Neural progenitor cell (in vitro differentiated cells): Measurements from ENCODE around the gene VAMP7. TPM values are rescaled to one million over a fixed set of nuclear protein-coding genes. Genes with fewer than 3 reads are reported as not detected.

ENCODE experiments used
- DNase-seq: peaks from one replicate; pipeline ENCODE4 v3.0.0-alpha.2; 2016; ENCODE audit warnings: low spot score
- H2AFZ ChIP-seq: fragments of 200-600 bp; sonication (generic); replicated peaks from 2 replicates; pipeline ENCODE4 v1.6.1; 2016; ENCODE audit warnings: antibody characterized with exemption
- H3F3A ChIP-seq: fragments of 200-600 bp; sonication (generic); 2 replicates; pipeline ENCODE4 v1.6.1; 2016; ENCODE audit warnings: antibody characterized with exemption, low read depth
- H3K27ac ChIP-seq: fragments of 200-600 bp; sonication (generic); 2 replicates; pipeline ENCODE4 v1.5.1; 2016; ENCODE audit warnings: mild to moderate bottlenecking
- H3K27me3 ChIP-seq: fragments of 200-600 bp; sonication (generic); 2 replicates; pipeline ENCODE4 v1.6.1; 2016; ENCODE audit warnings: mild to moderate bottlenecking, moderate library complexity
- H3K36me3 ChIP-seq: fragments of 200-600 bp; sonication (generic); 2 replicates; pipeline ENCODE4 v1.5.1; 2016
- H3K4me1 ChIP-seq: fragments of 200-600 bp; sonication (generic); 2 replicates; pipeline ENCODE4 v1.6.1; 2016; ENCODE audit warnings: mixed run types
- H3K4me2 ChIP-seq: fragments of 200-600 bp; sonication (generic); 2 replicates; pipeline ENCODE4 v1.6.1; 2016
- H3K4me3 ChIP-seq: fragments of 200-600 bp; sonication (generic); 2 replicates; pipeline ENCODE4 v1.5.1; 2016
- H3K79me2 ChIP-seq: fragments of 200-600 bp; sonication (generic); 2 replicates; pipeline ENCODE4 v1.6.1; 2016; ENCODE audit warnings: low read depth
- H3K9ac ChIP-seq: fragments of 200-600 bp; sonication (generic); 2 replicates; pipeline ENCODE4 v1.6.1; 2016
- H3K9me3 ChIP-seq: fragments of 200-600 bp; sonication (generic); 2 replicates; pipeline ENCODE4 v1.5.1; 2016; ENCODE audit warnings: low read depth
- H4K20me1 ChIP-seq: fragments of 200-600 bp; sonication (generic); 2 replicates; pipeline ENCODE4 v1.6.1; 2016; ENCODE audit warnings: low read depth
- H3K27ac Mint-ChIP-seq: 3 replicates; pipeline ENCODE4 v1.8.0; 2021; ENCODE audit warnings: mixed read lengths
- H3K27me3 Mint-ChIP-seq: 2 replicates; pipeline ENCODE4 v1.8.0; 2022; ENCODE audit warnings: low read depth, mild to moderate bottlenecking, inconsistent platforms, moderate library complexity, mixed read lengths; ENCODE audit not compliant: insufficient read depth
- H3K36me3 Mint-ChIP-seq: 3 replicates; pipeline ENCODE4 v1.8.0; 2021; ENCODE audit warnings: mixed read lengths
- H3K4me1 Mint-ChIP-seq: 3 replicates; pipeline ENCODE4 v1.8.0; 2021; ENCODE audit warnings: mixed read lengths
- H3K4me3 Mint-ChIP-seq: 3 replicates; pipeline ENCODE4 v1.8.0; 2021; ENCODE audit warnings: mild to moderate bottlenecking, moderate library complexity, mixed read lengths
- H3K9me3 Mint-ChIP-seq: 3 replicates; pipeline ENCODE4 v1.8.0; 2020; ENCODE audit warnings: mixed read lengths
- CTCF ChIP-seq: fragments of 200-600 bp; sonication (generic); IDR thresholded peaks from 2 replicates; pipeline ENCODE4 v1.5.1; 2017; ENCODE audit warnings: antibody characterized with exemption, mild to moderate bottlenecking
- EZH2 ChIP-seq: fragments of 200-600 bp; sonication (generic); IDR thresholded peaks from 2 replicates; pipeline ENCODE4 v1.6.1; 2017; ENCODE audit warnings: antibody characterized with exemption, mild to moderate bottlenecking, moderate library complexity
- EZH2phosphoT487 ChIP-seq: fragments of 200-600 bp; sonication (generic); IDR thresholded peaks from 2 replicates; pipeline ENCODE4 v1.6.1; 2017; ENCODE audit warnings: antibody characterized with exemption
- total RNA-seq: library from RNA; depleted of rRNA; stranded (reverse); fragments of >200 nt; gene quantifications from 2 replicates; pipeline ENCODE4 v1.2.3, GENCODE V29; 2015; ENCODE audit warnings: low replicate concordance

VAMP7 gene
- total RNA-seq, 1 donor from 2014 or later: 43.8 TPM

- Histone ChIP-seq H3F3A (no peaks in the 10 kb centered on the region), H3K27me3 (no peaks in the 10 kb centered on the region), H3K4me3 (no peak overlapping the region), H3K36me3 (no peaks in the 10 kb centered on the region), H3K4me2 (no peak overlapping the region), H3K9me3 (no peaks in the 10 kb centered on the region), H3K27ac (no peak overlapping the region), H3K79me2 (no peaks in the 10 kb centered on the region), H4K20me1 (no peaks in the 10 kb centered on the region), H2AFZ (no peak overlapping the region), H3K9ac (no peak overlapping the region), H3K4me1 (no peaks in the 10 kb centered on the region)
- Mint-ChIP-seq H3K27me3 (no peaks in the 10 kb centered on the region), H3K4me1 (no peaks in the 10 kb centered on the region), H3K9me3 (peaks cover 7% of the 10 kb centered on the region), H3K27ac (no peak overlapping the region), H3K36me3 (no peaks in the 10 kb centered on the region), H3K4me3 (no peak overlapping the region)
- TF ChIP-seq EZH2phosphoT487 (no peak), EZH2 (no peak), CTCF (peak; percentile 32)
- DNase-seq: peak; percentile 9
Observed at GRCh38 chrX:155864655-155865054, 16.5 kb upstream of the VAMP7 start.

GRCh38 chrX:155865193-155865592 is 16.0 kb upstream of the VAMP7 start:
- no peaks in the 10 kb centered on the region for H3K36me3 Mint-ChIP-seq
- no peaks in the 10 kb centered on the region for H3K9me3 ChIP-seq
- no peak overlapping the region for H3K27ac ChIP-seq
- H3K36me3 ChIP-seq: no peaks in the 10 kb centered on the region
- DNase-seq: no peak
- H3K4me3 ChIP-seq: no peak overlapping the region
- no peaks in the 10 kb centered on the region for H4K20me1 ChIP-seq
- H3K9me3 Mint-ChIP-seq: peaks cover 7% of the 10 kb centered on the region
- H3K27me3 ChIP-seq: no peaks in the 10 kb centered on the region
- no peak overlapping the region for H3K4me3 Mint-ChIP-seq
- H2AFZ ChIP-seq: no peak overlapping the region
- H3K27me3 Mint-ChIP-seq: no peaks in the 10 kb centered on the region
- no peak overlapping the region for H3K27ac Mint-ChIP-seq
- no peak overlapping the region for H3K4me2 ChIP-seq
- no peaks in the 10 kb centered on the region for H3F3A ChIP-seq
- no peak overlapping the region for H3K9ac ChIP-seq
- H3K4me1 Mint-ChIP-seq: no peaks in the 10 kb centered on the region
- H3K4me1 ChIP-seq: no peaks in the 10 kb centered on the region
- no peaks in the 10 kb centered on the region for H3K79me2 ChIP-seq
- TF ChIP-seq EZH2 (no peak), CTCF (no peak), EZH2phosphoT487 (no peak)

DNA sequence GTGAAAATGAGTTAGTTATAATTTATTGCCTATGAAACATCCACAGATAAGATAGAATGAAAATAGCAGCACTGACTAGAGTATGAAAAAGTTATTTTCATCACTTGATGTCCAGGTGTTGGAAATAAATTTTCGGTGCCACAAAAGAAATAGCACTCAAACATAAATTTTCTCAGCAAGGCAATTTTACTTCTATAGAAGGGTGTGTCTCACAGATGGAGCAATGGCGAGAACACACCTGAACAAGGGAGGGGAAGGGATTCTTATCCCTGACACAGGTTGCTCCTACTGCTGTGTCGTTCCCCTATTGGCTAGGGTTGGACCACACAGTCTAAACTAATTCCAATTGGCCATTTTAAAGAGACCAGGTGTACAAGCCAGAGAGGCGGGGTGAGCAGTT is 13.3 kb upstream of the VAMP7 start:
- H3K9me3 ChIP-seq: no peaks in the 10 kb centered on the region
- Mint-ChIP-seq H3K9me3 (peaks cover 6% of the 10 kb centered on the region), H3K27ac (no peak overlapping the region), H3K36me3 (no peaks in the 10 kb centered on the region), H3K4me3 (no peak overlapping the region), H3K27me3 (no peaks in the 10 kb centered on the region), H3K4me1 (no peaks in the 10 kb centered on the region)
- H2AFZ ChIP-seq: no peak overlapping the region
- no peaks in the 10 kb centered on the region for H3F3A ChIP-seq
- DNase-seq: no peak
- H3K27me3 ChIP-seq: no peaks in the 10 kb centered on the region
- no peak overlapping the region for H3K27ac ChIP-seq
- no peak overlapping the region for H3K9ac ChIP-seq
- no peak overlapping the region for H3K4me2 ChIP-seq
- no peaks in the 10 kb centered on the region for H3K36me3 ChIP-seq
- no peak overlapping the region for H3K4me3 ChIP-seq
- H4K20me1 ChIP-seq: no peaks in the 10 kb centered on the region
- no peaks in the 10 kb centered on the region for H3K4me1 ChIP-seq
- no peaks in the 10 kb centered on the region for H3K79me2 ChIP-seq
- TF ChIP-seq CTCF (no peak), EZH2 (no peak), EZH2phosphoT487 (no peak)
